Right atrium auricular region (tissue), 2 donors: ENCODE data around the gene CBLN1. TPM values are rescaled to one million over a fixed set of nuclear protein-coding genes. Genes with fewer than 3 reads are reported as not detected.

Experiments used
- DNase-seq: peaks from one replicate; pipeline ENCODE4 v3.0.0-alpha.2; 2019; ENCODE audit warnings: low spot score
- H3K27ac ChIP-seq, 2 donors: fragments of 200-600 bp; sonication (generic); 1 replicate in 1 of 2; 2 replicates in 1 of 2; pipeline ENCODE4 v1.5.1; 2016 to 2019
- H3K27me3 ChIP-seq, 2 donors: fragments of 200-600 bp; sonication (generic); one replicate each; pipeline versions ENCODE4 v1.5.1 to v1.6.0; 2017 to 2019
- H3K36me3 ChIP-seq: fragments of 200-600 bp; sonication (generic); one replicate; pipeline ENCODE4 v1.5.1; 2016
- H3K4me1 ChIP-seq, 2 donors: fragments of 200-600 bp; sonication (generic); one replicate each; pipeline versions ENCODE4 v1.5.1 to v1.6.0; 2017 to 2019
- H3K4me3 ChIP-seq, 2 donors: fragments of 200-600 bp; sonication (generic); 1 replicate in 1 of 2; 2 replicates in 1 of 2; pipeline ENCODE4 v1.5.1; 2017 to 2019; ENCODE audit warnings: mild to moderate bottlenecking in 1 of 2, moderate library complexity in 1 of 2
- H3K9me3 ChIP-seq, 2 donors: fragments of 200-600 bp; sonication (generic); one replicate each; pipeline ENCODE4 v1.5.1; 2019
- total RNA-seq, 2 donors: library from RNA; depleted of rRNA; stranded (reverse); fragments of >200 nt; gene quantifications; one replicate each; pipeline ENCODE4 v1.1.0, GENCODE V29; 2016
- TF ChIP-seq, protein P1 (sequence below), 2 donors: fragments of 200-600 bp; sonication (generic); IDR thresholded peaks; one replicate each; pipeline ENCODE4 v1.5.1; 2019; ENCODE audit warnings: antibody characterized with exemption in 2 of 2

The CBLN1 gene
- total RNA-seq, 2 donors from 2014 or later = 0.98 to 1.9 TPM

DNA sequence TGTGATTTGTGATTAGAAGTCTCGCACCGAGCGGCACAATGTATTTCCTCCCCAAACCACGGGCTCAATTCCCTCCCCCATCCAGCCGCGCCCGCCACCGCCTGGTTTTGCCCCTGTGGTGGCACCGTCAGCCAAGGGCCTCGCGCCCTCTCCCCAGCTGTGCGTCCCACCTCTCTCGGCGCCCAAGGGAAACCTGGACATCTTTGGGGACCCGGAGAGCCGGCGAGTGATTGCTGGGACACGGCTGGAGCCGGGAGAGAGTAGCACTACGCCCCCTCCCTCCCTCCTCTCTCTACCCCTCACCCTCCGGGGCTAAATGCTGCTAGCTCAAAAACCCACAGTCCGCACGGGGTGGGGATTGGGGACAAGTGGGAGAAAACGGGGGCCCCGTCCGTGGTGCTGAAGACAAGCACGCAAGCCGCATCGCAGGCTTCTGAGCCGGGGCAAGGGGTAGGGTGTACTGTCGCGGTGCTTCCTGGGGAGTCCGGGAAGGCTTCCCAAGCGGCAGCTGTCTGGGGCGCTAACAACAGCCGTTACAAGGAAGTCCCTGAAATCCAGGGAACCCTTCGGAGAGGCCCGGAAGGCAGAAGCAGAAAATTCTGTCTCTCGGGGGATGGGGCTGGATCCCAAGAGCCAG lies 1.4 kb downstream of the CBLN1 start:
- H3K27ac ChIP-seq = no peak overlapping the region
- H3K4me3 ChIP-seq = peak overlapping the region; percentile 6 to 51
- no peak for DNase-seq
- peaks cover 54 to 58% of the 10 kb centered on the region in 2 donors for H3K27me3 ChIP-seq
- H3K9me3 ChIP-seq = no peaks in the 10 kb centered on the region
- peaks cover 0 to 56% of the 10 kb centered on the region in 2 donors for H3K4me1 ChIP-seq
- TF ChIP-seq, protein P1, sequence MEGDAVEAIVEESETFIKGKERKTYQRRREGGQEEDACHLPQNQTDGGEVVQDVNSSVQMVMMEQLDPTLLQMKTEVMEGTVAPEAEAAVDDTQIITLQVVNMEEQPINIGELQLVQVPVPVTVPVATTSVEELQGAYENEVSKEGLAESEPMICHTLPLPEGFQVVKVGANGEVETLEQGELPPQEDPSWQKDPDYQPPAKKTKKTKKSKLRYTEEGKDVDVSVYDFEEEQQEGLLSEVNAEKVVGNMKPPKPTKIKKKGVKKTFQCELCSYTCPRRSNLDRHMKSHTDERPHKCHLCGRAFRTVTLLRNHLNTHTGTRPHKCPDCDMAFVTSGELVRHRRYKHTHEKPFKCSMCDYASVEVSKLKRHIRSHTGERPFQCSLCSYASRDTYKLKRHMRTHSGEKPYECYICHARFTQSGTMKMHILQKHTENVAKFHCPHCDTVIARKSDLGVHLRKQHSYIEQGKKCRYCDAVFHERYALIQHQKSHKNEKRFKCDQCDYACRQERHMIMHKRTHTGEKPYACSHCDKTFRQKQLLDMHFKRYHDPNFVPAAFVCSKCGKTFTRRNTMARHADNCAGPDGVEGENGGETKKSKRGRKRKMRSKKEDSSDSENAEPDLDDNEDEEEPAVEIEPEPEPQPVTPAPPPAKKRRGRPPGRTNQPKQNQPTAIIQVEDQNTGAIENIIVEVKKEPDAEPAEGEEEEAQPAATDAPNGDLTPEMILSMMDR (IDR thresholded peaks at IDR 0.05) = no peak
- no peaks in the 10 kb centered on the region for H3K36me3 ChIP-seq

DNA sequence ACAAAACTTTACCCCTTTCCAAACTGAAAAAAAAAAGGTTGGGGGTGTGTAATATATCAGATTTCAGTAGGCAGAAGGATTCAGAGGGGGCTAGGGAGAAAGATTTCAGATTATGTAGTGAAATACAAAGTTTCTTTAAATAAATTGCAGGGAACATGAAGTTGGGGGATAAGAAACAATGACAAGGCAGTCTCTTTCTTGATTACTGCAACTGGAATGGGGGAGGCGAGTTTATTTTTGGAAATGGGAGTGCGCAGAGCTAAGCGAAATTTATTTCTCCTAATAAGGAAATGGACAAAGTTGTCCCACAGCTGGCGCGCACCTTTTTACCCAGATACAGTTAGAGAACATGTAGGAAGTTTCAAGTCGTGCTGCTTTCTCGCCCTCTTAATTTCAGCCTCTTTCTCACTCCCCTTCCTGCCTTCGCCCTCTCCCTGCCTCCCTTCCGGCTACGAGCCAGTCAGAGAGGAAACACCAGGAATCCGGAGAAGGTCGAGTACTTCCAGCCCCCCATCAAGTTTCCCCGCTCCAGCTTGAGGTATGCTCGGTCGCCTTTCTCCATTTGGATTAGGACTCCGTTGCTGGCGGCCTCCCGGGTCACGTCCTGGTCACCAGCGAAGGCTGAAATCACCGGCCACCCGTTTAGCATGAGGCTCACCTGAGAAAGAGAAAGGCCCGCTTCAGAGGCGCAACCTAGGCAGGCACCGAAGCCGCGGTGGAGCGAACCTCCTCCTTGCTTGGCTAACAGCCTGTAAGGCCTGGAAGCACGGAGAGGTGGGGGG lies 2.5 kb downstream of the CBLN1 start:
- H3K27ac ChIP-seq = no peak overlapping the region
- H3K36me3 ChIP-seq = no peaks in the 10 kb centered on the region
- peak overlapping the region in 1 of 2 donors; percentile 51 for H3K4me3 ChIP-seq
- TF ChIP-seq, protein P1 (IDR thresholded peaks at IDR 0.05) = no peak
- H3K9me3 ChIP-seq = no peaks in the 10 kb centered on the region
- peaks cover 0 to 56% of the 10 kb centered on the region in 2 donors for H3K4me1 ChIP-seq
- H3K27me3 ChIP-seq = peaks cover 53 to 63% of the 10 kb centered on the region in 2 donors
- no peak for DNase-seq

DNA sequence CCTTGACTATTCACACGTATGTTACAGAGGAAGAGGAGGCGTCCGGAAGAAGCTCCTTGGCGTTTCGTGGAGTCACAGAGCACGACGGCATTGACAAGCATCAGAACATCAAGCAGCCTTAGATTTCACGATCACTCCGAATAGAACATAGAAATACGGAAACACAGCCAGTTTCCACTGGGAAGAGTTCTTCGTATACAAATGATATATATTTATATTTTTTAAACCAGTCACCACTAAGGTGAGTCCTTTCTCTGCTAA lies 3.1 kb downstream of the CBLN1 start:
- peaks cover 47 to 61% of the 10 kb centered on the region in 2 donors for H3K27me3 ChIP-seq
- TF ChIP-seq, protein P1 (IDR thresholded peaks at IDR 0.05) = no peak
- peaks cover 0 to 50% of the 10 kb centered on the region in 2 donors for H3K4me1 ChIP-seq
- DNase-seq = no peak
- H3K4me3 ChIP-seq = no peak overlapping the region
- H3K36me3 ChIP-seq = no peaks in the 10 kb centered on the region
- no peak overlapping the region for H3K27ac ChIP-seq
- no peaks in the 10 kb centered on the region for H3K9me3 ChIP-seq

DNA sequence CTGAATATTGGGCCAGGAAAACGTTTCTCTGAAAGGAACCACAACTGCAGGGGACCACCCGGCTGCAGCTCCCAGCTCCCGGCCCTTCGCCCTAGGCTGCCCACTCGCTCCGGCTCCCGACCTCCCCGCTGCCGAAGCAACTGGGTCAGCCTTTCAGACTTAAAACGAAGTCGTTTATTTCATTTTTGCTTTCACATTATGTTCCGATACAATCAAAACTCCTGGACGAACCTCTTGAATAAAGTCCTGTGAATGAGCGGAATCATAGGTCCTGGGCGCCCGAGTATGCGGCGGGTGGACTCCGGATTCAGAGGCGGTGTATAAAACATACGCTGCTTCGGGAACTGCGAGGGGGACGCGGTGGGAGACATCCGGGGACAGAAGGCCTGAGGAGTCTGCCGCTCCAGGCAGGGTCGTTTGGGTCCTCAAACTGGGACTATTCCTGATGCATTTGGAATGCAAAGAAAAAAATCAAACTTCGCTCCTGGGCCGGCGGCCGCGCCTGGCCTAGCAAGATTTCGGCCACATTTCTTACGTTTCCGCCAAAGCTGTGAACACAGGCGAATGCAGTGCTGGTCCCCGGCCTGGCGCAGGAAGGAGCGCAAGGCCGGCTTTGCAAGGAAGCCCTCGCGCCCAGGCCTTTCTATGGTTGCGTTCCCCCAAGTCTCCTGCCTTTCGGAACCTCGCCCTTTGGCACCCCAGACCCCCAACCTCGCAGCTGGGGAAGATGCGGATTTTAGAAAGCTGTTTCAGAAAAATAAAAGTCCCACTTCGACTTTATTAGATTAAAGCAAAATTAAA lies 3.7 kb downstream of the CBLN1 start:
- Histone ChIP-seq H3K9me3 (no peaks in the 10 kb centered on the region), H3K27me3 (peaks cover 42 to 56% of the 10 kb centered on the region in 2 donors), H3K4me3 (no peak overlapping the region), H3K36me3 (no peaks in the 10 kb centered on the region), H3K27ac (no peak overlapping the region), H3K4me1 (peaks cover 0 to 45% of the 10 kb centered on the region in 2 donors)
- TF ChIP-seq, protein P1 (IDR thresholded peaks at IDR 0.05) = no peak
- no peak for DNase-seq

DNA sequence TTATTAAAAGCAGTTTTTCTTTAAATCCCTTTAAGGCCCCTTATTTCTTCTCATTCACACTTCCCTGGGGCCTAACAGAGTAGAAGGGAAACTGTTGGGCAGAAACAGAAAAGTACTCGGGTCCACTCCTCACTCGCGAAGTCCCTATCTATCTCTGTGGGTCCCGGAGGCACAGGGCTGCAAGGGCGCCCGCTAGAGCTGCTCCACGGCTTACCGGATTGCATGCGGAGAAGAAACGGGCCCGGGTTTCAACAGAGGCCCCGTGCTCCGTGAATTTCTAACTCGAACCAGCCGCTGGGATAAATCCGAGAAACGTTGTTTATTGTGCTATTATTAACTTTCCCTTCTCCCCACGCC lies 4.3 kb downstream of the CBLN1 start:
- Histone ChIP-seq H3K4me1 (peaks cover 0 to 39% of the 10 kb centered on the region in 2 donors), H3K27me3 (peaks cover 40 to 54% of the 10 kb centered on the region in 2 donors), H3K36me3 (no peaks in the 10 kb centered on the region), H3K4me3 (no peak overlapping the region), H3K9me3 (no peaks in the 10 kb centered on the region), H3K27ac (no peak overlapping the region)
- TF ChIP-seq, protein P1 (IDR thresholded peaks at IDR 0.05) = no peak
- no peak for DNase-seq
